GM21528 (cell line): ENCODE data around the gene SERPINA1.
"Not testable (repeated sequence)": the region's sequence is repeated elsewhere in the genome, so short reads cannot be mapped to it uniquely, and the experiment has no call there.

Source experiments
- ATAC-seq: cut with Tn5 transposase; IDR thresholded peaks from one replicate; pipeline ENCODE4 v1.9.1; 2021; ENCODE audit warnings: mild to moderate bottlenecking, moderate library complexity; ENCODE audit not compliant: unreplicated experiment, low FRiP score

Gene SERPINA1

GRCh38 chr14:94373708-94374107 lies 14.7 kb downstream of the SERPINA1 start:
- ATAC-seq = no peak

GRCh38 chr14:94372021-94372605 lies 16.3 kb downstream of the SERPINA1 start:
- ATAC-seq = no peak

GRCh38 chr14:94370524-94370910 lies 17.9 kb downstream of the SERPINA1 start:
- ATAC-seq = no peak

- ATAC-seq = not testable (repeated sequence)
These were observed 18.5 kb downstream of the SERPINA1 start for GRCh38 chr14:94369766-94370523.

- no peak for ATAC-seq
These were observed 19.4 kb downstream of the SERPINA1 start for GRCh38 chr14:94368956-94369355.

GRCh38 chr14:94368243-94368590 lies 20.2 kb downstream of the SERPINA1 start:
- no peak for ATAC-seq

GRCh38 chr14:94367347-94368242 lies 20.8 kb downstream of the SERPINA1 start:
- no peak for ATAC-seq

- no peak for ATAC-seq
These were observed 22.1 kb downstream of the SERPINA1 start, which contains the start of gene SERPINA2 for GRCh38 chr14:94366146-94366915. SERPINA2 (minus strand) TSS chr14:94366698.

GRCh38 chr14:94365624-94366023 lies 22.8 kb downstream of the SERPINA1 start:
- no peak for ATAC-seq

- no peak for ATAC-seq
These were observed 23.4 kb downstream of the SERPINA1 start for GRCh38 chr14:94364964-94365363.

- ATAC-seq = no peak
These were observed 24.4 kb downstream of the SERPINA1 start for GRCh38 chr14:94364037-94364436.

GRCh38 chr14:94363151-94363624 lies 25.2 kb downstream of the SERPINA1 start:
- ATAC-seq = no peak

GRCh38 chr14:94362614-94363133 lies 25.7 kb downstream of the SERPINA1 start:
- no peak for ATAC-seq

GRCh38 chr14:94361682-94362081 lies 26.7 kb downstream of the SERPINA1 start:
- no peak for ATAC-seq

GRCh38 chr14:94360945-94361565 lies 27.3 kb downstream of the SERPINA1 start:
- no peak for ATAC-seq

GRCh38 chr14:94357166-94357565 lies 31.2 kb downstream of the SERPINA1 start:
- ATAC-seq = no peak

GRCh38 chr14:94356379-94357056 lies 31.9 kb downstream of the SERPINA1 start:
- ATAC-seq = no peak

- no peak for ATAC-seq
These were observed 33.1 kb downstream of the SERPINA1 start for GRCh38 chr14:94355191-94355794.
